Neural progenitor cell (in vitro differentiated cells): ENCODE measurements around the gene CAMK2D. TPM values are rescaled to one million over a fixed set of nuclear protein-coding genes. Genes with fewer than 3 reads are reported as not detected.

Experiments
- DNase-seq: peaks from one replicate; pipeline ENCODE4 v3.0.0-alpha.2; 2016; ENCODE audit warnings: low spot score
- H2AFZ ChIP-seq: fragments of 200-600 bp; sonication (generic); replicated peaks from 2 replicates; pipeline ENCODE4 v1.6.1; 2016; ENCODE audit warnings: antibody characterized with exemption
- H3F3A ChIP-seq: fragments of 200-600 bp; sonication (generic); 2 replicates; pipeline ENCODE4 v1.6.1; 2016; ENCODE audit warnings: antibody characterized with exemption, low read depth
- H3K27ac ChIP-seq: fragments of 200-600 bp; sonication (generic); 2 replicates; pipeline ENCODE4 v1.5.1; 2016; ENCODE audit warnings: mild to moderate bottlenecking
- H3K27me3 ChIP-seq: fragments of 200-600 bp; sonication (generic); 2 replicates; pipeline ENCODE4 v1.6.1; 2016; ENCODE audit warnings: mild to moderate bottlenecking, moderate library complexity
- H3K36me3 ChIP-seq: fragments of 200-600 bp; sonication (generic); 2 replicates; pipeline ENCODE4 v1.5.1; 2016
- H3K4me1 ChIP-seq: fragments of 200-600 bp; sonication (generic); 2 replicates; pipeline ENCODE4 v1.6.1; 2016; ENCODE audit warnings: mixed run types
- H3K4me2 ChIP-seq: fragments of 200-600 bp; sonication (generic); 2 replicates; pipeline ENCODE4 v1.6.1; 2016
- H3K4me3 ChIP-seq: fragments of 200-600 bp; sonication (generic); 2 replicates; pipeline ENCODE4 v1.5.1; 2016
- H3K79me2 ChIP-seq: fragments of 200-600 bp; sonication (generic); 2 replicates; pipeline ENCODE4 v1.6.1; 2016; ENCODE audit warnings: low read depth
- H3K9ac ChIP-seq: fragments of 200-600 bp; sonication (generic); 2 replicates; pipeline ENCODE4 v1.6.1; 2016
- H3K9me3 ChIP-seq: fragments of 200-600 bp; sonication (generic); 2 replicates; pipeline ENCODE4 v1.5.1; 2016; ENCODE audit warnings: low read depth
- H4K20me1 ChIP-seq: fragments of 200-600 bp; sonication (generic); 2 replicates; pipeline ENCODE4 v1.6.1; 2016; ENCODE audit warnings: low read depth
- H3K27ac Mint-ChIP-seq: 3 replicates; pipeline ENCODE4 v1.8.0; 2021; ENCODE audit warnings: mixed read lengths
- H3K27me3 Mint-ChIP-seq: 2 replicates; pipeline ENCODE4 v1.8.0; 2022; ENCODE audit warnings: low read depth, mild to moderate bottlenecking, inconsistent platforms, moderate library complexity, mixed read lengths; ENCODE audit not compliant: insufficient read depth
- H3K36me3 Mint-ChIP-seq: 3 replicates; pipeline ENCODE4 v1.8.0; 2021; ENCODE audit warnings: mixed read lengths
- H3K4me1 Mint-ChIP-seq: 3 replicates; pipeline ENCODE4 v1.8.0; 2021; ENCODE audit warnings: mixed read lengths
- H3K4me3 Mint-ChIP-seq: 3 replicates; pipeline ENCODE4 v1.8.0; 2021; ENCODE audit warnings: mild to moderate bottlenecking, moderate library complexity, mixed read lengths
- H3K9me3 Mint-ChIP-seq: 3 replicates; pipeline ENCODE4 v1.8.0; 2020; ENCODE audit warnings: mixed read lengths
- CTCF ChIP-seq: fragments of 200-600 bp; sonication (generic); IDR thresholded peaks from 2 replicates; pipeline ENCODE4 v1.5.1; 2017; ENCODE audit warnings: antibody characterized with exemption, mild to moderate bottlenecking
- EZH2 ChIP-seq: fragments of 200-600 bp; sonication (generic); IDR thresholded peaks from 2 replicates; pipeline ENCODE4 v1.6.1; 2017; ENCODE audit warnings: antibody characterized with exemption, mild to moderate bottlenecking, moderate library complexity
- EZH2phosphoT487 ChIP-seq: fragments of 200-600 bp; sonication (generic); IDR thresholded peaks from 2 replicates; pipeline ENCODE4 v1.6.1; 2017; ENCODE audit warnings: antibody characterized with exemption
- total RNA-seq: library from RNA; depleted of rRNA; stranded (reverse); fragments of >200 nt; gene quantifications from 2 replicates; pipeline ENCODE4 v1.2.3, GENCODE V29; 2015; ENCODE audit warnings: low replicate concordance

The CAMK2D gene
- total RNA-seq, 1 donor from 2014 or later, result 33.2 TPM

DNA sequence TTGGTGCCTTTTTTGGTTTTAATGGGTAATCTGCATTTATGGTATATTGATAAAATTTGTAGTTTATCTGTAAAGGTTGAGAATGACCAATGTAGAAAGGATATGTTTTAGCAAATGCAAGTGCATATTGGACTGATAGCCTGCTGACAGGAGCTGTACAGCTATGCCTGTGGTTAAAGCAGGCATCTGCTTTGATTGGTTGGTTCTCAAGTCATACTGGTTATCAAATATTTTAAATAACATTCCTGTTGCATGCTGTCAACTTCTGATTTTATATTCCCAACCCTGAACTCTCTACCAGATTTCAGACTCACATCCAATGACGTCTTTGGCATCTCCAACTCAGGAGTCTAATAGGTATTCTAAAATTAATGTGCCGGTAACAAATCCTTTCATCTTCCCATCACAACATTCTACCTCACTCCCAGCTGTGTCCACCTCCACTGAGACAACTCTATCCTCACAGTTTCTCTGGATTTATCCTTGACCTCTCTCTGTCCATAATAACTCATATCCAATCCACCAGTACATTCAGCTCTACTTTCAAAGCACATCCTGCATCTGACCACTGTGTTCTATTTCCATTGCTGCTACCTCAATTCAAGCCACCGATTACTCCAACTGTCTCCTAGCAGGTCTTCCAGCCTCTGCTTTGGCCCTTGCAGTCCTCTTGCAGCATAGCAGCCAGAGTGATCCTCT, 125.7 kb downstream of the CAMK2D start:
- Histone ChIP-seq H3K9me3 (no peaks in the 10 kb centered on the region), H3K79me2 (no peaks in the 10 kb centered on the region), H3K27ac (no peak overlapping the region), H3K9ac (no peak overlapping the region), H3K4me3 (no peak overlapping the region), H3K4me1 (peaks cover 9% of the 10 kb centered on the region), H4K20me1 (no peaks in the 10 kb centered on the region), H3K36me3 (no peaks in the 10 kb centered on the region), H2AFZ (no peak overlapping the region), H3F3A (no peaks in the 10 kb centered on the region), H3K27me3 (no peaks in the 10 kb centered on the region), H3K4me2 (no peak overlapping the region)
- H3K27me3 Mint-ChIP-seq, result no peaks in the 10 kb centered on the region
- H3K27ac Mint-ChIP-seq, result no peak overlapping the region
- no peak for TF ChIP-seq EZH2phosphoT487
- no peak for TF ChIP-seq CTCF
- TF ChIP-seq EZH2, result no peak
- no peaks in the 10 kb centered on the region for H3K9me3 Mint-ChIP-seq
- H3K4me1 Mint-ChIP-seq, result peaks cover 21% of the 10 kb centered on the region
- no peaks in the 10 kb centered on the region for H3K36me3 Mint-ChIP-seq
- no peak for DNase-seq
- no peak overlapping the region for H3K4me3 Mint-ChIP-seq

DNA sequence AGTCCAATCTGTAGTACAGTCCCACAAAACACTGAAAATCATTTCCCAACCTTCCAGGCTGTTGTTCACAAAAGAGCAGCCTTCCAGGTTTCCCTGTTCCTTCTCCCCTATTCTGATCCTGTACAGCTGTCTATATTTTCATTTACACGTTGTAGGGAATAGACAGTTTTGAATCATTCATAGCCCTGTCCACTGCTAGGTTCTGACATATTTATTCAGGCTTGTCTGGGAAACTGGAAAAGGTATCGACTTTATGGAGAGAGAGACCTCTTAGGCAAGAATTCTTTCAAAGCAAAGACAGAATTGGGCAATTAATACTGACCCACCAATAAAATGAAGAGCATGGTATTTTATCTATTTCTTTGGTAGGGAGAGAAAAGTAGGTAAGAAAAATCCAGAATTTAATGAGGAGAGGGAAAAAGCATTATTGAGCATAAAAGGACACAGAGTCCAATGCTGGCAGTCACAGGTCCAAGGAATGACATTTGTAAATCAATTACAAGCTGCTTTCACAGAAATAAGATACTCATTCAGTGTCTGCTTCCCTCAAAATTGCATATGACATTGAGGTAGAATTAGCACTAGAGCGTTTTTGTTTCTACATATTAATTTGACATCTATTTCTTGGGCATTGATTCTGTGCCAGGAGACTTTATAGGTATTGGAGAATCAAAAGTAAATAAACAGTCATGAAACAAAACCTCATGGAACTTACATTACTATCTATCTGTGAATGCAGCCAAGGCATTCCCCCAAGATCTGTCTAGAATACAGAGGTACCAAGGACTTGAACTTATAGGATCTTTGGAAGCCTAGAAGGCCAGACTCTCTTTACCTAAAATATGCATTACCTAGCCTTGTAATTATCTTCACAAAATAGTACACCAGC, 127.2 kb downstream of the CAMK2D start:
- no peak overlapping the region for H3K4me3 ChIP-seq
- H3K27me3 Mint-ChIP-seq, result no peaks in the 10 kb centered on the region
- no peaks in the 10 kb centered on the region for H3K27me3 ChIP-seq
- no peak overlapping the region for H2AFZ ChIP-seq
- no peak overlapping the region for H3K27ac Mint-ChIP-seq
- H3K36me3 ChIP-seq, result no peaks in the 10 kb centered on the region
- no peak overlapping the region for H3K4me2 ChIP-seq
- peaks cover 9% of the 10 kb centered on the region for H3K4me1 ChIP-seq
- H3K79me2 ChIP-seq, result no peaks in the 10 kb centered on the region
- peaks cover 15% of the 10 kb centered on the region for H3K4me1 Mint-ChIP-seq
- no peaks in the 10 kb centered on the region for H3F3A ChIP-seq
- no peak overlapping the region for H3K27ac ChIP-seq
- no peak for TF ChIP-seq CTCF
- TF ChIP-seq EZH2phosphoT487, result no peak
- TF ChIP-seq EZH2, result no peak
- no peaks in the 10 kb centered on the region for H3K9me3 ChIP-seq
- H3K9ac ChIP-seq, result no peak overlapping the region
- no peak overlapping the region for H3K4me3 Mint-ChIP-seq
- DNase-seq, result no peak
- H3K36me3 Mint-ChIP-seq, result no peaks in the 10 kb centered on the region
- H4K20me1 ChIP-seq, result no peaks in the 10 kb centered on the region
- no peaks in the 10 kb centered on the region for H3K9me3 Mint-ChIP-seq

GRCh38 chr4:113633467-113633866, 128.1 kb downstream of the CAMK2D start:
- Histone ChIP-seq H3K27ac (no peak overlapping the region), H3K4me2 (no peak overlapping the region), H3K27me3 (no peaks in the 10 kb centered on the region), H3K9ac (no peak overlapping the region), H3F3A (no peaks in the 10 kb centered on the region), H3K4me1 (peaks cover 7% of the 10 kb centered on the region), H2AFZ (no peak overlapping the region), H3K4me3 (no peak overlapping the region), H3K9me3 (no peaks in the 10 kb centered on the region), H4K20me1 (no peaks in the 10 kb centered on the region), H3K79me2 (no peaks in the 10 kb centered on the region), H3K36me3 (no peaks in the 10 kb centered on the region)
- TF ChIP-seq EZH2phosphoT487 (no peak), CTCF (no peak), EZH2 (no peak)
- Mint-ChIP-seq H3K9me3 (no peaks in the 10 kb centered on the region), H3K27ac (no peak overlapping the region), H3K4me3 (no peak overlapping the region), H3K27me3 (no peaks in the 10 kb centered on the region), H3K4me1 (peaks cover 10% of the 10 kb centered on the region), H3K36me3 (no peaks in the 10 kb centered on the region)
- DNase-seq, result no peak
